OCI-LY1 (cell line): ENCODE measurements around the gene SH3D19.

Experiments
- H2AFZ ChIP-seq: fragments of 200-600 bp; sonication (generic), shearing (Covaris generic); 2 replicates; pipeline ENCODE4 v1.6.0; 2014; ENCODE audit warnings: antibody characterized with exemption, mild to moderate bottlenecking, low read length
- H3F3A ChIP-seq: fragments of 200-600 bp; sonication (generic), shearing (Covaris generic); 2 replicates; pipeline ENCODE4 v1.6.0; 2014; ENCODE audit warnings: mild to moderate bottlenecking, antibody characterized with exemption, low read length, moderate library complexity; ENCODE audit not compliant: insufficient read depth
- H3K27ac ChIP-seq: fragments of 200-600 bp; sonication (generic); 2 replicates; pipeline ENCODE4 v1.5.1; 2014; ENCODE audit warnings: low read length, mixed run types, mild to moderate bottlenecking, low read depth; ENCODE audit not compliant: poor library complexity, severe bottlenecking
- H3K27me3 ChIP-seq: fragments of 200-600 bp; sonication (generic); 2 replicates; pipeline ENCODE4 v1.6.0; 2014; ENCODE audit warnings: antibody characterized with exemption, mild to moderate bottlenecking, low read length, moderate library complexity; ENCODE audit not compliant: insufficient read depth
- H3K36me3 ChIP-seq: fragments of 200-600 bp; sonication (generic); 2 replicates; pipeline ENCODE4 v1.6.1; 2014; ENCODE audit warnings: mild to moderate bottlenecking, antibody characterized with exemption, low read length, moderate library complexity, mixed read lengths; ENCODE audit not compliant: insufficient read depth
- H3K4me1 ChIP-seq: fragments of 200-600 bp; sonication (generic); 2 replicates; pipeline ENCODE4 v1.5.1; 2014; ENCODE audit warnings: mild to moderate bottlenecking, low read length, moderate library complexity; ENCODE audit not compliant: insufficient read depth, severe bottlenecking
- H3K4me2 ChIP-seq: fragments of 200-600 bp; sonication (generic), shearing (Covaris generic); 2 replicates; pipeline ENCODE4 v1.6.1; 2014; ENCODE audit warnings: low read length
- H3K4me3 ChIP-seq: fragments of 200-600 bp; sonication (generic); 2 replicates; pipeline ENCODE4 v1.5.1; 2014; ENCODE audit warnings: low read length, low read depth, mild to moderate bottlenecking, mixed read lengths; ENCODE audit not compliant: poor library complexity, severe bottlenecking
- H3K79me2 ChIP-seq: fragments of 200-600 bp; shearing (Covaris generic); 2 replicates; pipeline ENCODE4 v1.6.1; 2016; ENCODE audit warnings: mixed run types, low read length, mixed read lengths; ENCODE audit not compliant: insufficient read depth
- H3K9ac ChIP-seq: fragments of 200-600 bp; sonication (generic), shearing (Covaris generic); 2 replicates; pipeline ENCODE4 v1.6.1; 2014; ENCODE audit warnings: mild to moderate bottlenecking, low read length, mixed read lengths
- H3K9me2 ChIP-seq: fragments of 200-600 bp; sonication (generic), shearing (Covaris generic); 2 replicates; pipeline ENCODE4 v1.6.1; 2014; ENCODE audit warnings: low read depth, mild to moderate bottlenecking, low read length, mixed read lengths
- H3K9me3 ChIP-seq: fragments of 200-600 bp; shearing (Covaris generic); 2 replicates; pipeline ENCODE4 v1.6.1; 2014; ENCODE audit warnings: low read length, mixed read lengths
- H4K20me1 ChIP-seq: fragments of 200-600 bp; sonication (generic), shearing (Covaris generic); 2 replicates; pipeline ENCODE4 v1.6.0; 2016; ENCODE audit warnings: mild to moderate bottlenecking, low read length; ENCODE audit not compliant: insufficient read depth
- EZH2 ChIP-seq: fragments of 200-600 bp; sonication (generic), shearing (Covaris generic); IDR thresholded peaks from 2 replicates; pipeline ENCODE4 v1.8.0; 2017; ENCODE audit warnings: borderline replicate concordance, mixed run types, mild to moderate bottlenecking, antibody characterized with exemption, low read length, moderate library complexity, mixed read lengths
- TF ChIP-seq, protein P1 (sequence below): fragments of 200-600 bp; sonication (generic), shearing (Covaris generic); IDR thresholded peaks from 2 replicates; pipeline ENCODE4 v1.5.1; 2017; ENCODE audit warnings: mild to moderate bottlenecking, antibody characterized with exemption, low read length, moderate library complexity, mixed read lengths

SH3D19 gene

DNA sequence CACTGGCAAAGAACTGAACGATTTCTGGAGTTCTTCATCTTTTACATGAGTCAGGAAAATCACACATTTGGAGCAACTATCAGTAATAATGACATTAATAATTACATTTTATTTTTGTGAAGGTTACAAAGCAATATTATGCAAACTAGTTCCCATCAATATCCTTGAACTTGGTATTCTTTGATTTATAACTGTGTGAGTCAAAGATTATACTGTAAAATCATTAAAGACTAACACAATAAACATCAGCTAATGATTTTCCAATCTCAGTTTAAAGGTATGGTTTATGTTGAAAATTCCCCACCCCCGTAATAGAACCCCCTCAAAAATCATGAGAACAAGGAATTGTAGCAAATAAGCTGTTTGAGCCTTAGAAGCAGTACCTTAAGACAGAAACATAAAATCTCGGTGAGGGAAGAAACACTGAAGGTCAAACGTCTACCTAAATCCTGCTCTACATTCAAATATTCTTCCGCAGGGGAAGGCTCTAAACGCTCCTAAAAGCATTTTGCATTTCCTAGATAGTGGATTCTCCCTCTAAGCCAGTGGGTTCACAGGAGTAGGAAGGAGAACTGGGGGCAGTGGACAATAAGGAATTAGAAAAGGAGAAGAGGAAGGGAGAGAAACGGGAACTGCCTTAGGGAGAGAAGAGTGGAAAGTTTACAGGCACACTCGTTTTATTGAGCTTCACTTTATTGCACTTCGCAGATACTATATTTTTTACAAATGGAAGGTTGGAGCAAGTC is 22.3 kb upstream of the SH3D19 start:
- H3F3A ChIP-seq = no peaks in the 10 kb centered on the region
- H3K4me3 ChIP-seq = no peak overlapping the region
- H4K20me1 ChIP-seq = no peaks in the 10 kb centered on the region
- no peaks in the 10 kb centered on the region for H3K9me2 ChIP-seq
- no peaks in the 10 kb centered on the region for H3K27me3 ChIP-seq
- no peaks in the 10 kb centered on the region for H3K9me3 ChIP-seq
- no peaks in the 10 kb centered on the region for H3K36me3 ChIP-seq
- H3K27ac ChIP-seq = no peak overlapping the region
- H3K4me1 ChIP-seq = no peaks in the 10 kb centered on the region
- TF ChIP-seq, protein P1, sequence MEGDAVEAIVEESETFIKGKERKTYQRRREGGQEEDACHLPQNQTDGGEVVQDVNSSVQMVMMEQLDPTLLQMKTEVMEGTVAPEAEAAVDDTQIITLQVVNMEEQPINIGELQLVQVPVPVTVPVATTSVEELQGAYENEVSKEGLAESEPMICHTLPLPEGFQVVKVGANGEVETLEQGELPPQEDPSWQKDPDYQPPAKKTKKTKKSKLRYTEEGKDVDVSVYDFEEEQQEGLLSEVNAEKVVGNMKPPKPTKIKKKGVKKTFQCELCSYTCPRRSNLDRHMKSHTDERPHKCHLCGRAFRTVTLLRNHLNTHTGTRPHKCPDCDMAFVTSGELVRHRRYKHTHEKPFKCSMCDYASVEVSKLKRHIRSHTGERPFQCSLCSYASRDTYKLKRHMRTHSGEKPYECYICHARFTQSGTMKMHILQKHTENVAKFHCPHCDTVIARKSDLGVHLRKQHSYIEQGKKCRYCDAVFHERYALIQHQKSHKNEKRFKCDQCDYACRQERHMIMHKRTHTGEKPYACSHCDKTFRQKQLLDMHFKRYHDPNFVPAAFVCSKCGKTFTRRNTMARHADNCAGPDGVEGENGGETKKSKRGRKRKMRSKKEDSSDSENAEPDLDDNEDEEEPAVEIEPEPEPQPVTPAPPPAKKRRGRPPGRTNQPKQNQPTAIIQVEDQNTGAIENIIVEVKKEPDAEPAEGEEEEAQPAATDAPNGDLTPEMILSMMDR = no peak
- TF ChIP-seq EZH2 = no peak
- no peak overlapping the region for H3K9ac ChIP-seq
- no peaks in the 10 kb centered on the region for H3K79me2 ChIP-seq
- no peak overlapping the region for H2AFZ ChIP-seq
- H3K4me2 ChIP-seq = no peak overlapping the region

DNA sequence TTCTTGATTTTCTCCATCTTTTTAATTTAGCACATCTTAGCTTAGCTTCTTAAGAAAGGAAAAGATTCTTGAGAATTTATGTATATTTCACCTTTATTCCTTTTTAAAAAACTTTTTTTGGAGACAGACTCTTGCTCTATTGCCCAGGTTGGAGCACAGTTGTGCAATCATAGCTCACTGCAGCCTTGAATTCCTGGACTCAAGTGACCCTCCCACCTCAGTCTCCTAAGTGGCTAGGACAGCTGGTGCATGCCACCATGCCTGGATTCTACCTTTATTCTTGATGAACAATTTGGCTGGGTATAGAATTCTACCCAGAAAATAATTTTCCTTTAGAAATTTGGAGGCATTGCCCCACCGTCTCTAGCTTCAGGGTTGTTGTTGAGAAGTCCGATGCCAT is 19.5 kb upstream of the SH3D19 start:
- Histone ChIP-seq H3K9ac (no peak overlapping the region), H3K27me3 (no peaks in the 10 kb centered on the region), H3K4me1 (no peaks in the 10 kb centered on the region), H3K36me3 (no peaks in the 10 kb centered on the region), H3K27ac (no peak overlapping the region), H4K20me1 (no peaks in the 10 kb centered on the region), H3K9me2 (no peaks in the 10 kb centered on the region), H3K9me3 (no peaks in the 10 kb centered on the region), H2AFZ (no peak overlapping the region), H3K79me2 (no peaks in the 10 kb centered on the region), H3F3A (no peaks in the 10 kb centered on the region), H3K4me2 (no peak overlapping the region), H3K4me3 (no peak overlapping the region)
- no peak for TF ChIP-seq EZH2
- TF ChIP-seq, protein P1 = no peak

DNA sequence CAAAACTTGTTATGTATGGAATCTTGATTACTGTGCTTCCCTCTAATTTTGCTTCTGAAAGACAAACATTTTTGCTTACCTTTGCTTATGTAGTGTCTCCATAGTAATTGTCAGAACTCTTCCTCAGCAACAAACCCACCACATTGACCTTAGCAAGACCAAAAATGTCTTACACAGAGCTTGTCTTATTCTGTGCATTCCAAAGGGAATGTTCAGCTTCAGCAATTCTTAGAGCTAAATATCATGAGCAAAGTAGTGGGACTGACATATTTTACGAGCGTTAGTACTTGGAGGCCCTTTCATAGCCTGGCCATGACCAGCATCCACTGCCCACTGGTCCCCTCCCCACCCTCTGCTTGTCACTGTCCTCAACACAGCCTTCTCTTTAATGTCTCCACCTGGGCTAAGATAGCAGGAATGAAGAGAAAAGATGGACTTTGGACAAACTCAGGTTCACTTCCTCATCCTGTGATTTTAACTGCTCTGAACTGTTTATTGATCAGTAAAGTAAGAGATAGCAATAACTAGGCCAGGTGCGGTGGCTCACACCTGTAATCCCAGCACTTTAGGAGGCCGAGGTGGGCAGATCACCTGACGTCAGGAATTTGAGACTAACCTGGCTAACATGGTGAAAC is 15.5 kb upstream of the SH3D19 start:
- H3K27me3 ChIP-seq = no peaks in the 10 kb centered on the region
- no peak overlapping the region for H3K27ac ChIP-seq
- H3K9me2 ChIP-seq = no peaks in the 10 kb centered on the region
- no peaks in the 10 kb centered on the region for H3K36me3 ChIP-seq
- no peak overlapping the region for H3K4me3 ChIP-seq
- H4K20me1 ChIP-seq = no peaks in the 10 kb centered on the region
- TF ChIP-seq EZH2 = no peak
- TF ChIP-seq, protein P1 = no peak
- no peaks in the 10 kb centered on the region for H3K4me1 ChIP-seq
- H2AFZ ChIP-seq = no peak overlapping the region
- no peak overlapping the region for H3K4me2 ChIP-seq
- no peaks in the 10 kb centered on the region for H3K9me3 ChIP-seq
- no peaks in the 10 kb centered on the region for H3K79me2 ChIP-seq
- H3K9ac ChIP-seq = no peak overlapping the region
- no peaks in the 10 kb centered on the region for H3F3A ChIP-seq
